GM18511 (cell line): Measurements from ENCODE around the gene TTC28.
"Not testable (repeated sequence)": the region's sequence is repeated elsewhere in the genome, so short reads cannot be mapped to it uniquely, and the experiment has no call there.

ENCODE experiments used
- ATAC-seq: cut with Tn5 transposase; IDR thresholded peaks from one replicate; pipeline ENCODE4 v1.9.1; 2021; ENCODE audit warnings: mild to moderate bottlenecking, moderate library complexity; ENCODE audit not compliant: unreplicated experiment

The TTC28 gene

DNA sequence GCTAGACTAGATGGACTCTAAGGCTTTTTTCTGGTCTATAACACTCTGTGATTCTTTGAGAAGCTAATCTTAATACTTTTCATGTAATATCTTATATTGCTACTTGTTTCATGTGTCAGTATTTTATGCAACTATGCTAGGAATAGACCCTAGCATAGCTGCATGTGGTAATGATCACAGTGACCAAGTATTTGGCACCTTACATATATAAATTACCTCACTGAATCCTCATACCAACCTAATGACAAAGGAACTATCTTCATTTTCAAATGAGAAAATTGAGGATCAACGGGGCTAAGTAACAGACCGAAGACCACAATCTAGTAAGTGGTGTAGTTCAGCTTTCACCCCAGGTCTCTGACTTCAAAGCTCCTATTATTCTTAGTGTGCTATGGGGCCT is 433.2 kb downstream of the TTC28 start:
- ATAC-seq: no peak

DNA sequence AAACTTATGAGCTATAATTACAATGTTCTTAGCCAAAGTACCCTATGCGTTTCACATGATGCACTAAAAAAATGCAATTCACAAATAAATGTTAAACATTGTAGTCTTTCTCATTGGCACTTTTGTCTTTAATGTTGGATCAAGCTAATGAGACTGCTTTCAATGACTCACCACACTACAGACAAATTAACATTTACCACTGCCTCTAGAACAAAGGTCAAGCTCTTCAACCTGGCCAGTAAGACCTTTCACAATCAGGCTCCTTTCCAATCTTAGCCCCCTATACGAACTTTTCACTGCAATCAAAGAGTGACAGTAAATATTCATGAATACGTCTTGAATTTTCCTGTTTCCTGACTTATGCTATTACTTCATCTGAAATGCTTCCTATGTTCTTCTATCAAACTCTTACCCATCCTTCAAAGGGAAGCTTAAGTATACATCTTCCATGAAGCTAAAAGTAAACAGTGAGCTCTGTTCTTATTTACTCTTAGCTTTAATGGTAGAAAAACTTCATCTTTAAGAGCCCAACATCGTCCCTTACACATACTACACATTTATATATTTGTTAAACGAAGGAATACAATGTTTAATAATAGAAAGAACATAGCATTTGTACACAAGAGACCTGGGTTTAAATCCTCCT is 433.9 kb downstream of the TTC28 start:
- no peak for ATAC-seq

GRCh38 chr22:28244757-28245156 is 434.9 kb downstream of the TTC28 start:
- ATAC-seq: no peak

GRCh38 chr22:28243539-28243938 is 436.1 kb downstream of the TTC28 start:
- ATAC-seq: no peak

DNA sequence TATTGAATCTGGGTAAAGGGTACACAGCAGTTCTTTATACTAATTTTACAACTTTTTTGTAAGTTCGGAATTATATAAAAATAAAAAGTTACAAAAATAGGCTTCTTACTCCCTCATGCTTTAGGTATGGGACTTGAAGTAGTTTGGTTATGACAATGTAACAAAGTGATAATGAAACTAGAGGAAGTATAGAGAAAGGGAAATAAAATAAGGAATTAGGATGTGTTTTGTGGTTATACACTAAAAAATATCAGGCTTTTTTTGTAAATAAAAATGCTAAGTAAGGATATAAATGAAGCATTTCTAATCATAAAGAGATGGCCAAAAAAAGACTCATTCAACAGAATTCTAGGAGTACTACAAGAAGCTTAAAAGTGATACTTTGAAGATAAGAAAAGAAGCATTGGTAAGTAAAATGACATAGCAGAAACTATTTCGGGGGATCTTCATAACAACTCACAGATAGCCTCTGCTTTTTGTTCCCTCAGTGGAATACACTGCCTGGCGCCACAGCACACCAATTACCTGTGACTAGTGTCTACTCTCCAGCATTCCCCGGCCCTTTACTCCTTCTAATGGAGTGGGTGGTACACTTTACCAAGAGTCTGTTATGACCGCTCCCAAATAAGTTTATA is 437.9 kb downstream of the TTC28 start:
- ATAC-seq: no peak

GRCh38 chr22:28239941-28240340 is 439.7 kb downstream of the TTC28 start:
- no peak for ATAC-seq

- no peak for ATAC-seq
These were observed 441.9 kb downstream of the TTC28 start for GRCh38 chr22:28237783-28238182.

DNA sequence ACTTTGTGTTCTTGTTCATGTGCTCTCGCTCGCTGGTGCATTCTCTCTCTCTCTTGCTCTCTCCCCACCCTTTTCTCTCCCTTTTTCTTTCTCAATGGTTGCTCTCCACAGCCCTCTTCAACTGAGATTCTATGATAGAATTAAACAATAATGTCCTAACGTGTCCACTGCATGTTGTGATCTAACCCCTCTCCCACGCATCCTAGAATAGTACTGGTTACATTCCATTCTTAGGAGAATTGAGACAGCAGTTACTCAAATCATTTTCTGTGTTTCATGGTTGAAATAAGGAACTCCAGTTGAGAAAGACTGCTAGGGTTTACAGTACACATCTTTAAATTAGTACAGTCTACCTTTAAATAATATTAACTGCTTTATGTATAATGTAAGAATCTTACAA is 442.5 kb downstream of the TTC28 start:
- no peak for ATAC-seq

DNA sequence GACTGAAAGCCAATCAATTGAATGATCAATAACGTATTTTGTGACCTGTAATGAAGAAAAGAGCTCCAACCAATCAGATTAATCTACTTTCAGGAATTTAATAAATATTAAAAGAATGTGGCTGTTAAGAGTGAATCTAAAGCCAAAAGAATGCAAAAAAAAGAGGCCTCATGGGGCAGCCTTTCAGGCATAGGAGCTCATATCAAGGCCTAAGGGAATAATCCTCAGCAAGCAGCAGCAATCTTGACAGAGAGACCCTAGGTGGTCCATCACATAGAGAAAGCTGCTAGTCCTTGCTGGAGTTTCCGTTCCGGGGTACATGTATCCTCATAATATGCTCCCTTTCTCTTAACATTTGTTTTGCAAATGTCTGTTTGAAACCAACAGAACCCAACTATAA is 447.4 kb downstream of the TTC28 start:
- ATAC-seq: no peak

DNA sequence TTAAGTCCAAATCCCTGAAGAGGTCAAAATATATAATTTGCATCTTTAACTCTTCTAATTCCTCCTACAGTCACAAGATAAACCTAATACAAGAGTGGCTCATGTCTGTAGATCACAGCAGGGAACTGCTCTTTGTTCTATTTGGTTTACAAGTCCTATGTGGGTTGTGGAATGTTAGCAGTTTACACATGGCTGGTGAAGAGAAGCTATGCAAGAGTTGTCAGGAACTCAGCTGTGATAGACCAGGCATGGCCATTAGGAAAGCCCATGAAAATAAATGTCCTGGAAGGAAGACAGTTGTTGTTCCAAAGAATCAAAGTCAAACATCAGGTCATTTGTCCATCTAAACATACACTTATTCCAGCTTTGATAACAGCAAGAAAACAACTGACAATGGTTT is 448.2 kb downstream of the TTC28 start:
- ATAC-seq: no peak

DNA sequence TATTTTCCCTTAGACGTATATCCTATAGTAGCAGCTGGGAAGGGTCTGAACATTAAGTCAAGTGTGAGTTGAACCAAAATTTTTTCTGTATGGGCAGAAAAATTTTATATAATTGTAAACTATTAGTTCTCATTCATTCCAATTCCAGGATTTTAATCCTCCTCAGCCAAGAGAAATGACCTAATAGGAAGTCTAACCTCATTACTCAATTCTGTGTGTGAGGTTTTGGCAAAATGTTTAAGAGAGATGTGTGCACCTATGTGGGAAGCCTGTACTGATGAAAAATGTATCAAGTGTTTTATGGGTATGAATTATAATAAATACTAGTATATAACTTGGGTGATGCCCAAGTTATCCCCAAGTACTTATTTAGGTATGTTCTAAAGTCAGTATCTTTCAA is 449.0 kb downstream of the TTC28 start:
- no peak for ATAC-seq

GRCh38 chr22:28229566-28230485 is 449.8 kb downstream of the TTC28 start:
- no peak for ATAC-seq

GRCh38 chr22:28223826-28224225 is 455.8 kb downstream of the TTC28 start:
- ATAC-seq: no peak

DNA sequence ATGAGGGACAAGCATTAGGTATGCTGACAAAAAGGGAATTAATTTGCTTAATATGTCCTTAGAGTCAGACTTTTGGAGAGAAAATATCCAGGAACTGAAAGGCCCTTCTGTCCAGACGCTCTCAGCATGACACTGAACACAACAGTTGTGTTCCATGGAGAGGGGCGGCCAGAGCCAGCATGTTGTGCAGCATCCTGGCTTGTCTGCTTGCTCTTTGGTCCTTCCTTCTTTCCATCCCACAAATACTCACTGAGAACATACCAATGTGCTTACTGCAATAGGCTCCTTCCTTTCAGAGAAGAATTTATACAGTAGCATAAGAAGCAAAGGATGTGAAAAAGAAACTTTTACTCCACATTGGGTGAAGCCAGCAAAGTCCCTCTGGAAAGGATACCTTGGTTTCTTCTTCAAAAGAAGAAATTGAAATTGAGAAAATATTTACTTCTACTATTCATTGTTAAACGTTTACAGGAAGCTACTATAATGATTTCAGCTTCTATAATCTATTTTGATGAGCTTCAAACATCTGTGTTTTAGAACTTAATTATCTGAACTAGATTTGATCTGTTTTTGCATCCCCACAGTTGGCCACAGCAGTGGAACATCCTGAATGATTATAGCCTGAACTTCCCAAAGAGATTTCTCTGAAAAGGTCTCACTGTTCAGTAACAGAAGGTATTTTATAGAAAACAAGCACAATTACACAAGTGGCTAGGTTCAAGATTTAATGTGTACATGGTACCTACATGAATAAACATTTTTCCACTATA is 456.5 kb downstream of the TTC28 start:
- no peak for ATAC-seq

- no peak for ATAC-seq
These were observed 457.1 kb downstream of the TTC28 start for GRCh38 chr22:28222571-28222970.

- ATAC-seq: no peak
These were observed 457.6 kb downstream of the TTC28 start for GRCh38 chr22:28222052-28222451.

GRCh38 chr22:28220626-28221363 is 458.8 kb downstream of the TTC28 start:
- no peak for ATAC-seq

DNA sequence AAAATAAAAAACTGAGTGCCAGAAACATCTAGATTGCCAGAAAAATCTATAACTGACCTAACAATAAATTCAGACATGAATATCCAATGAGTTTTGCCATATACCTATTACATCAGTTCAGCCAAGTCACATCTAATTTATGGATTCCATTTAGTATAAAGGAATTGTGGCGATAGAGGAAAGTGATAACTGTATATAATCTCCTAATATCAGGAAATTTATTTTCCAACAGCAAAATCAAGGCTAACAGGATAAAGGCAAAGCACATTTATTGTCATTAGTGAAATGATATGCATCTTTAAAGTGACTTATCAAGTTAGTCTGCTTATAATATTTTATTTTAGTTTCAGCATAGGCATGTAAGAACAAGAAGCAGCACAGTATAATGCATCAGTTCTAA is 462.4 kb downstream of the TTC28 start:
- no peak for ATAC-seq

GRCh38 chr22:28214750-28215149 is 464.9 kb downstream of the TTC28 start:
- not testable (repeated sequence) for ATAC-seq

- not testable (repeated sequence) for ATAC-seq
These were observed 470.2 kb downstream of the TTC28 start for GRCh38 chr22:28209457-28209856.
